Measurements from ENCODE around the gene MTX2. TPM values are rescaled to one million over a fixed set of nuclear protein-coding genes. Genes with fewer than 3 reads are reported as not detected.

Gene MTX2
- total and polyA plus RNA-seq, 9 of the 15 experiments (the other 6 are each of a cell fraction or from before 2014, with no cell fraction given), result 38.1 to 170 (median 88.0) TPM

DNA sequence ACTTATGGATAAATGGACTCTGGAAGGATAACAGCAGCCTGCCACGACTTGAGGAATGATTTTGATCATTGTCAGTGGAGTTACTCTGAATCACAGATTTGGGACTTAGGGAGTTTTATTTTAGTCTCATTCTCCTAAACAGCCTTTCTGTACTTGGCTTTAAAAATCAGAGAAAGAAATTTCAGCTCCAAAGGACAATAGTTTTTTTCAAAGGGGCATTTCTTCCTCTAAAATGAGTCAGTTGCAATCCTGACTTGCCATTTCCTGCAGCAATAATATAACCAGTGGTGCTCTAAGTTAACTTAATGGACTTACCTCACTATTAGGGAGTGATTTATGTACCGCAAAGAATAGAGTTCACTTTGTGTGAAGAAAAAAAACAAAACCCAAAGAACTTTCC, 35.1 kb upstream of the MTX2 start:
- Histone ChIP-seq H3K27ac (ENCODE audit: extremely low read depth, low read depth, low read length) (no peak overlapping the region), H3K9me3 (replicated peaks; ENCODE audit: control insufficient read depth, insufficient read depth, low read depth, low read length) (no peaks in the 10 kb centered on the region), H3K4me2 (ENCODE audit: insufficient read depth, low read length) (no peak overlapping the region), H3K27me3 (ENCODE audit: control insufficient read depth in 2 of 2, insufficient read depth in 2 of 2, low read length in 2 of 2) (peaks cover 0 to 11% of the 10 kb centered on the region in 2 experiments), H3K9ac (ENCODE audit: insufficient read depth in 1 of 2, low read depth in 2 of 2, low read length in 2 of 2) (no peak overlapping the region), H2AFZ (ENCODE audit: low read depth, low read length) (no peak overlapping the region), H3K4me1 (replicated peaks in 1 of 2; ENCODE audit: control insufficient read depth in 2 of 2, insufficient read depth in 2 of 2, low read length in 2 of 2) (no peaks in the 10 kb centered on the region; a peak in 1 of 5 replicates), H3K36me3 (ENCODE audit: control insufficient read depth, insufficient read depth, low read length) (no peaks in the 10 kb centered on the region), H3K4me3 (no peak overlapping the region), H3K79me2 (ENCODE audit: control insufficient read depth, insufficient read depth, low read length) (no peaks in the 10 kb centered on the region), H3K9me1 (ENCODE audit: control insufficient read depth, insufficient read depth, low read length) (no peaks in the 10 kb centered on the region), H4K20me1 (replicated peaks; ENCODE audit: control insufficient read depth, insufficient read depth, low read length) (no peaks in the 10 kb centered on the region)
- TF ChIP-seq KAT7 (CRISPR knock-in tag; IDR thresholded peaks at IDR 0.05; ENCODE audit: borderline replicate concordance), result no peak
- no peak for TF ChIP-seq ZNF431 (CRISPR knock-in tag; IDR thresholded peaks at IDR 0.05)
- TF ChIP-seq BDP1 (IDR thresholded peaks at IDR 0.05; ENCODE audit: insufficient read depth, insufficient read length), result no peak
- TF ChIP-seq ZNF408 (CRISPR knock-in tag; IDR thresholded peaks at IDR 0.05; ENCODE audit: low read depth), result no peak
- no peak for TF ChIP-seq RNF2 (IDR thresholded peaks at IDR 0.05)
- no peak for TF ChIP-seq NFATC3 (IDR thresholded peaks at IDR 0.05)
- TF ChIP-seq, protein P1, sequence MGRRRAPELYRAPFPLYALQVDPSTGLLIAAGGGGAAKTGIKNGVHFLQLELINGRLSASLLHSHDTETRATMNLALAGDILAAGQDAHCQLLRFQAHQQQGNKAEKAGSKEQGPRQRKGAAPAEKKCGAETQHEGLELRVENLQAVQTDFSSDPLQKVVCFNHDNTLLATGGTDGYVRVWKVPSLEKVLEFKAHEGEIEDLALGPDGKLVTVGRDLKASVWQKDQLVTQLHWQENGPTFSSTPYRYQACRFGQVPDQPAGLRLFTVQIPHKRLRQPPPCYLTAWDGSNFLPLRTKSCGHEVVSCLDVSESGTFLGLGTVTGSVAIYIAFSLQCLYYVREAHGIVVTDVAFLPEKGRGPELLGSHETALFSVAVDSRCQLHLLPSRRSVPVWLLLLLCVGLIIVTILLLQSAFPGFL (CRISPR knock-in tag; IDR thresholded peaks at IDR 0.05), result no peak
- no peak for TF ChIP-seq TAF7 (tag; IDR thresholded peaks at IDR 0.05)
- TF ChIP-seq MBD2 (IDR thresholded peaks at IDR 0.05; ENCODE audit: borderline replicate concordance, low read depth), result no peak
- TF ChIP-seq, protein P2, sequence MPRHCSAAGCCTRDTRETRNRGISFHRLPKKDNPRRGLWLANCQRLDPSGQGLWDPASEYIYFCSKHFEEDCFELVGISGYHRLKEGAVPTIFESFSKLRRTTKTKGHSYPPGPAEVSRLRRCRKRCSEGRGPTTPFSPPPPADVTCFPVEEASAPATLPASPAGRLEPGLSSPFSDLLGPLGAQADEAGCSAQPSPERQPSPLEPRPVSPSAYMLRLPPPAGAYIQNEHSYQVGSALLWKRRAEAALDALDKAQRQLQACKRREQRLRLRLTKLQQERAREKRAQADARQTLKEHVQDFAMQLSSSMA (CRISPR knock-in tag; IDR thresholded peaks at IDR 0.05), result no peak
- BruUV-seq (replicated peaks), result no TSS peak
- intact Hi-C loops (cut with micrococcal nuclease), result no loop called here
- FAIRE-seq (no peak), ATAC-seq (no peak), DNase-seq (ENCODE audit: extremely low read depth in 1 of 4, low spot score in 3 of 4) (no peak)
- CTCF ChIA-PET (ENCODE audit: low intra/inter-chr PET ratio), result no interaction called here
- 9% methylated on average over 2 of the region's 2 CpGs for WGBS (ENCODE audit: insufficient coverage, low coverage, missing lambda C conversion rate)
- POLR2A ChIA-PET, result interaction anchor here (0.8 kb wide), 1 partner anchor 8 kb away, joined by 4 read pairs; no protein-coding TSS in a partner anchor
- in situ Hi-C loops (cut with MboI), result no loop called here

Measured in K562 (cell line).